Measurements from ENCODE around the gene FAM120B.

Gene FAM120B

DNA sequence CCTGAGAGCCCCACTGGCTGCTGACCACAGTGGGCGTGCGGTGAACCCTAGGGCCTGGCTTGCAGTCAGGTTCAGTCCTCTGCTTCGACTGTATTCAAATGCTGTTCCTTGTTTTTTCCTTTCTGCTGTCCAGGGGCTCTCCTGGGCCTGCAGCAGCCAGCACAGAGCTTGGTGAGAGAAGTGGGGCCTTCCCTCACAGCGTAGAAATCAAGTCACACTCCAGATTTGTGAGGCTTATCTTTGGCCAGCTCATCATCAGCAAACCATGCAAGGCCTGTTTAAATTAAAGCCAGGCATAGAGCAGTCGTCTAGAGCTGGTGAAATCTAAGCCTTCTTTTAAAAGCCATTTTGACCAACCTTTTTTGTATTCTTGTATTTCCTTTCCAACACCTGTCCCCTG lies 8.4 kb downstream of the FAM120B start:
- ATAC-seq, result no peak
- TF ChIP-seq CSDC2 (CRISPR knock-in tag; IDR thresholded peaks at IDR 0.05) (no peak), TOX (CRISPR knock-in tag; IDR thresholded peaks at IDR 0.05; ENCODE audit: borderline replicate concordance) (no peak), ISL1 (CRISPR knock-in tag; IDR thresholded peaks at IDR 0.05) (no peak)
- TF ChIP-seq, protein P1, sequence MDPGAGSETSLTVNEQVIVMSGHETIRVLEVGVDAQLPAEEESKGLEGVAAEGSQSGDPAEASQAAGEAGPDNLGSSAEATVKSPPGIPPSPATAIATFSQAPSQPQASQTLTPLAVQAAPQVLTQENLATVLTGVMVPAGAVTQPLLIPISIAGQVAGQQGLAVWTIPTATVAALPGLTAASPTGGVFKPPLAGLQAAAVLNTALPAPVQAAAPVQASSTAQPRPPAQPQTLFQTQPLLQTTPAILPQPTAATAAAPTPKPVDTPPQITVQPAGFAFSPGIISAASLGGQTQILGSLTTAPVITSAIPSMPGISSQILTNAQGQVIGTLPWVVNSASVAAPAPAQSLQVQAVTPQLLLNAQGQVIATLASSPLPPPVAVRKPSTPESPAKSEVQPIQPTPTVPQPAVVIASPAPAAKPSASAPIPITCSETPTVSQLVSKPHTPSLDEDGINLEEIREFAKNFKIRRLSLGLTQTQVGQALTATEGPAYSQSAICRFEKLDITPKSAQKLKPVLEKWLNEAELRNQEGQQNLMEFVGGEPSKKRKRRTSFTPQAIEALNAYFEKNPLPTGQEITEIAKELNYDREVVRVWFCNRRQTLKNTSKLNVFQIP (CRISPR knock-in tag; IDR thresholded peaks at IDR 0.05; ENCODE audit: borderline replicate concordance, low read depth), result no peak

DNA sequence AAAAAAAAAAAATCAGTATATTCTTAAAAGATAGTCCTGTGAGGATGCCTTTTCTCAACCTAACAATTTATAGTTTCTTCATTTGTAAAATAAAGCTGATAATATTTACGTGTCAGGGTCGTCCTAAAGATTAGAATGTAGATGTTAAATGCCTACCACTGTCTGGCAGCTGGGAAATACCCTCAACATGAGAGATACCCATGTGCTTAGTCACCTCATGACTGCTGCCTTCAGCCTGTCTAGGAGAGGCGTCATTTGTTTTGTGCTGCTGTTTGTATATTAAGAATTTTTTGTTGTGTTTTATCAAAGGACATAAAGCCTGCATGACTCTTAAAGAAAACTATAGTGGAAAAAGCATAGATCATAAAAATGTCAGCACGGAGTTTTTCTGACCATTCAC lies 9.5 kb downstream of the FAM120B start:
- TF ChIP-seq ESRRG (CRISPR knock-in tag; IDR thresholded peaks at IDR 0.05), result no peak
- no peak for TF ChIP-seq ISL1 (CRISPR knock-in tag; IDR thresholded peaks at IDR 0.05)
- no peak for TF ChIP-seq ZNF70 (CRISPR knock-in tag; IDR thresholded peaks at IDR 0.05)
- TF ChIP-seq, protein P2, sequence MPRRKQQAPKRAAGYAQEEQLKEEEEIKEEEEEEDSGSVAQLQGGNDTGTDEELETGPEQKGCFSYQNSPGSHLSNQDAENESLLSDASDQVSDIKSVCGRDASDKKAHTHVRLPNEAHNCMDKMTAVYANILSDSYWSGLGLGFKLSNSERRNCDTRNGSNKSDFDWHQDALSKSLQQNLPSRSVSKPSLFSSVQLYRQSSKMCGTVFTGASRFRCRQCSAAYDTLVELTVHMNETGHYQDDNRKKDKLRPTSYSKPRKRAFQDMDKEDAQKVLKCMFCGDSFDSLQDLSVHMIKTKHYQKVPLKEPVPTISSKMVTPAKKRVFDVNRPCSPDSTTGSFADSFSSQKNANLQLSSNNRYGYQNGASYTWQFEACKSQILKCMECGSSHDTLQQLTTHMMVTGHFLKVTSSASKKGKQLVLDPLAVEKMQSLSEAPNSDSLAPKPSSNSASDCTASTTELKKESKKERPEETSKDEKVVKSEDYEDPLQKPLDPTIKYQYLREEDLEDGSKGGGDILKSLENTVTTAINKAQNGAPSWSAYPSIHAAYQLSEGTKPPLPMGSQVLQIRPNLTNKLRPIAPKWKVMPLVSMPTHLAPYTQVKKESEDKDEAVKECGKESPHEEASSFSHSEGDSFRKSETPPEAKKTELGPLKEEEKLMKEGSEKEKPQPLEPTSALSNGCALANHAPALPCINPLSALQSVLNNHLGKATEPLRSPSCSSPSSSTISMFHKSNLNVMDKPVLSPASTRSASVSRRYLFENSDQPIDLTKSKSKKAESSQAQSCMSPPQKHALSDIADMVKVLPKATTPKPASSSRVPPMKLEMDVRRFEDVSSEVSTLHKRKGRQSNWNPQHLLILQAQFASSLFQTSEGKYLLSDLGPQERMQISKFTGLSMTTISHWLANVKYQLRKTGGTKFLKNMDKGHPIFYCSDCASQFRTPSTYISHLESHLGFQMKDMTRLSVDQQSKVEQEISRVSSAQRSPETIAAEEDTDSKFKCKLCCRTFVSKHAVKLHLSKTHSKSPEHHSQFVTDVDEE (CRISPR knock-in tag; IDR thresholded peaks at IDR 0.05), result no peak
- TF ChIP-seq OSR1 (CRISPR knock-in tag; IDR thresholded peaks at IDR 0.05), result no peak
- TF ChIP-seq PPARA (CRISPR knock-in tag; IDR thresholded peaks at IDR 0.05; ENCODE audit: borderline replicate concordance), result no peak
- no peak for TF ChIP-seq ZFP3 (CRISPR knock-in tag; IDR thresholded peaks at IDR 0.05)
- TF ChIP-seq, protein P3, sequence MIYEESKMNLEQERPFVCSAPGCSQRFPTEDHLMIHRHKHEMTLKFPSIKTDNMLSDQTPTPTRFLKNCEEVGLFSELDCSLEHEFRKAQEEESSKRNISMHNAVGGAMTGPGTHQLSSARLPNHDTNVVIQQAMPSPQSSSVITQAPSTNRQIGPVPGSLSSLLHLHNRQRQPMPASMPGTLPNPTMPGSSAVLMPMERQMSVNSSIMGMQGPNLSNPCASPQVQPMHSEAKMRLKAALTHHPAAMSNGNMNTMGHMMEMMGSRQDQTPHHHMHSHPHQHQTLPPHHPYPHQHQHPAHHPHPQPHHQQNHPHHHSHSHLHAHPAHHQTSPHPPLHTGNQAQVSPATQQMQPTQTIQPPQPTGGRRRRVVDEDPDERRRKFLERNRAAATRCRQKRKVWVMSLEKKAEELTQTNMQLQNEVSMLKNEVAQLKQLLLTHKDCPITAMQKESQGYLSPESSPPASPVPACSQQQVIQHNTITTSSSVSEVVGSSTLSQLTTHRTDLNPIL (CRISPR knock-in tag; IDR thresholded peaks at IDR 0.05; ENCODE audit: low read depth), result no peak
- TF ChIP-seq, protein P4, sequence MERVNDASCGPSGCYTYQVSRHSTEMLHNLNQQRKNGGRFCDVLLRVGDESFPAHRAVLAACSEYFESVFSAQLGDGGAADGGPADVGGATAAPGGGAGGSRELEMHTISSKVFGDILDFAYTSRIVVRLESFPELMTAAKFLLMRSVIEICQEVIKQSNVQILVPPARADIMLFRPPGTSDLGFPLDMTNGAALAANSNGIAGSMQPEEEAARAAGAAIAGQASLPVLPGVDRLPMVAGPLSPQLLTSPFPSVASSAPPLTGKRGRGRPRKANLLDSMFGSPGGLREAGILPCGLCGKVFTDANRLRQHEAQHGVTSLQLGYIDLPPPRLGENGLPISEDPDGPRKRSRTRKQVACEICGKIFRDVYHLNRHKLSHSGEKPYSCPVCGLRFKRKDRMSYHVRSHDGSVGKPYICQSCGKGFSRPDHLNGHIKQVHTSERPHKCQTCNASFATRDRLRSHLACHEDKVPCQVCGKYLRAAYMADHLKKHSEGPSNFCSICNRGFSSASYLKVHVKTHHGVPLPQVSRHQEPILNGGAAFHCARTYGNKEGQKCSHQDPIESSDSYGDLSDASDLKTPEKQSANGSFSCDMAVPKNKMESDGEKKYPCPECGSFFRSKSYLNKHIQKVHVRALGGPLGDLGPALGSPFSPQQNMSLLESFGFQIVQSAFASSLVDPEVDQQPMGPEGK (CRISPR knock-in tag; IDR thresholded peaks at IDR 0.05; ENCODE audit: borderline replicate concordance), result no peak
- TF ChIP-seq, protein P5, sequence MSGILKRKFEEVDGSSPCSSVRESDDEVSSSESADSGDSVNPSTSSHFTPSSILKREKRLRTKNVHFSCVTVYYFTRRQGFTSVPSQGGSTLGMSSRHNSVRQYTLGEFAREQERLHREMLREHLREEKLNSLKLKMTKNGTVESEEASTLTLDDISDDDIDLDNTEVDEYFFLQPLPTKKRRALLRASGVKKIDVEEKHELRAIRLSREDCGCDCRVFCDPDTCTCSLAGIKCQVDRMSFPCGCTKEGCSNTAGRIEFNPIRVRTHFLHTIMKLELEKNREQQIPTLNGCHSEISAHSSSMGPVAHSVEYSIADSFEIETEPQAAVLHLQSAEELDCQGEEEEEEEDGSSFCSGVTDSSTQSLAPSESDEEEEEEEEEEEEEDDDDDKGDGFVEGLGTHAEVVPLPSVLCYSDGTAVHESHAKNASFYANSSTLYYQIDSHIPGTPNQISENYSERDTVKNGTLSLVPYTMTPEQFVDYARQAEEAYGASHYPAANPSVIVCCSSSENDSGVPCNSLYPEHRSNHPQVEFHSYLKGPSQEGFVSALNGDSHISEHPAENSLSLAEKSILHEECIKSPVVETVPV (CRISPR knock-in tag; IDR thresholded peaks at IDR 0.05), result no peak
- no peak for TF ChIP-seq ZNF565 (CRISPR knock-in tag; conservative IDR thresholded peaks at IDR 0.05; ENCODE audit: low read depth)
- TF ChIP-seq BACH2 (CRISPR knock-in tag; IDR thresholded peaks at IDR 0.05; ENCODE audit: borderline replicate concordance), result no peak
- ATAC-seq, result no peak

DNA sequence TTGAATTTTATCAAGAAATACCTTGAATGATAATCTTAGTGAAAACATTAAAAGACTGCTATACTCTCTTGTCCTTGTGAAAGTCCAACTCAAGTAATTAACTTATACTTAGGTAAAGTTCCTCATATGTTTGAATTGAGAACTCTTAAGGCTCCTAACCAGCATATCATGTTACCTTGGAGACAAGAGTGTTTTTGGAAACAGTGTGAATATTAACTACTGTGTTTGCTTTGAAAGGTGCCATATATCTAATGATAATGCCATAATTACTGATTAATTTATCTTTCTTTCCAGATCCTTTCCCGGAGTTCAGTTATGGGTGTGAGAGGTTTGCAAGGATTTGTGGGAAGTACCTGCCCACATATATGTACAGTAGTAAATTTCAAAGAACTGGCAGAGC lies 10.5 kb downstream of the FAM120B start:
- no peak for ATAC-seq
- TF ChIP-seq TOX (CRISPR knock-in tag; IDR thresholded peaks at IDR 0.05; ENCODE audit: borderline replicate concordance) (no peak), BACH2 (CRISPR knock-in tag; IDR thresholded peaks at IDR 0.05; ENCODE audit: borderline replicate concordance) (no peak), ARNTL (CRISPR knock-in tag; IDR thresholded peaks at IDR 0.05; ENCODE audit: borderline replicate concordance, low read depth) (no peak), CSDC2 (CRISPR knock-in tag; IDR thresholded peaks at IDR 0.05) (no peak), ESRRG (CRISPR knock-in tag; IDR thresholded peaks at IDR 0.05) (no peak), ZNF565 (CRISPR knock-in tag; conservative IDR thresholded peaks at IDR 0.05; ENCODE audit: low read depth) (no peak), ZFP3 (CRISPR knock-in tag; IDR thresholded peaks at IDR 0.05) (no peak), PPARA (CRISPR knock-in tag; IDR thresholded peaks at IDR 0.05; ENCODE audit: borderline replicate concordance) (no peak), GLIS3 (CRISPR knock-in tag; IDR thresholded peaks at IDR 0.05) (no peak), ZFP30 (CRISPR knock-in tag; IDR thresholded peaks at IDR 0.05) (no peak)
- TF ChIP-seq, protein P3 (CRISPR knock-in tag; IDR thresholded peaks at IDR 0.05; ENCODE audit: low read depth), result no peak
- TF ChIP-seq, protein P4 (CRISPR knock-in tag; IDR thresholded peaks at IDR 0.05; ENCODE audit: borderline replicate concordance), result no peak
- TF ChIP-seq, protein P2 (CRISPR knock-in tag; IDR thresholded peaks at IDR 0.05), result no peak
